ENCODE data around the gene CCDC85C. TPM values are rescaled to one million over a fixed set of nuclear protein-coding genes. Genes with fewer than 3 reads are reported as not detected.

Gene CCDC85C
- polyA plus RNA-seq, 1 of the 3 experiments (the other 2 are of a cell fraction) = 9.6 TPM

DNA sequence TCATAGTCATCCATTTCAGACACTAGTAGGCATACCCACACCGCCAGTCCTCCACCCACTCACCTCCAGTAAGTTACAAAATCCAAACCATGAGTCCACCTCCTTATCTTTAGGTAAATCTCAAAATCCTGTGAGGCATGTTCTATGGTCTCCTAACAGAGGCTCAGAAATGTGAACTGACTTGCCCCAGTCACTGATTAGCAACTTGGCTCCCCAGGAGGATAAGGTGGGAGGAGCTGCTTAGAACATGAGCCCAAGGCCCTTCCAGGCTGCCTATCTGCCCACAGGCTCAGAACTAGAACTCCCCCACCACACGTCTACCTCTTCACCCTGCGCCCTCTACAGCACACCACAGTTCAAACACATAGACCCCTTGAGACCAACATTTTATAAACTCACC is 143.2 kb downstream of the CCDC85C start:
- no peak overlapping the region for H3K27ac ChIP-seq (ENCODE audit: low read depth in 2 of 2, low read length in 1 of 2)
- 94% methylated on average over 3 of the region's 3 CpGs for WGBS (ENCODE audit: low lambda C conversion rate)

More for the DNA sequence above, 143.2 kb downstream of the CCDC85C start:
- Histone ChIP-seq H3K36me3 (replicated peaks in 1 of 2; ENCODE audit: control insufficient read depth in 1 of 2, insufficient read depth in 2 of 2, low read length in 1 of 2) (peaks cover 35 to 73% of the 10 kb centered on the region in 2 experiments), H3K9me3 (no peaks in the 10 kb centered on the region), H3K9me2 (no peaks in the 10 kb centered on the region), H3K4me3 (ENCODE audit: low read depth in 2 of 2, low read length in 1 of 2) (no peak overlapping the region), H3K4me1 (ENCODE audit: control insufficient read depth in 1 of 2, insufficient read depth in 2 of 2, low read depth in 1 of 2, low read length in 1 of 2) (no peaks in the 10 kb centered on the region; a peak in 1 of 4 replicates), H3F3A (replicated peaks; ENCODE audit: insufficient read depth) (no peaks in the 10 kb centered on the region), H4K20me1 (ENCODE audit: insufficient read depth) (peaks cover 4% of the 10 kb centered on the region; the same call in 1 of the 2 replicates), H3K79me2 (ENCODE audit: insufficient read depth) (0 out of 2 replicates have a peak, but pooled peaks cover 13% of the 10 kb centered on the region), H3K4me2 (no peak overlapping the region), H3K27me3 (ENCODE audit: insufficient read depth) (no peaks in the 10 kb centered on the region), H2AFZ (ENCODE audit: low read depth) (no peak overlapping the region), H3K9ac (no peak overlapping the region)
- CTCF ChIA-PET = interaction anchor here (1.2 to 1.8 kb wide), 2 partner anchors 15 to 45 kb away, joined by 3 to 5 read pairs; no protein-coding TSS in a partner anchor
- POLR2A ChIA-PET = no interaction called here
- TF ChIP-seq EZH2phosphoT487 (IDR thresholded peaks at IDR 0.05; ENCODE audit: borderline replicate concordance, low read depth) (no peak), CHD2 (IDR thresholded peaks at IDR 0.05; ENCODE audit: low read length, partially characterized antibody) (no peak), GATA2 (CRISPR knock-in tag; IDR thresholded peaks at IDR 0.05) (no peak), ZBTB33 (IDR thresholded peaks at IDR 0.05; ENCODE audit: borderline replicate concordance, low read depth) (no peak), FOSL2 (IDR thresholded peaks at IDR 0.05; ENCODE audit: borderline replicate concordance, low read depth) (no peak), TCF12 (IDR thresholded peaks at IDR 0.05) (no peak), GABPA (IDR thresholded peaks at IDR 0.05; ENCODE audit: low read depth) (no peak), CTCF (IDR thresholded peaks at IDR 0.05) (no peak), TAF1 (IDR thresholded peaks at IDR 0.05; ENCODE audit: borderline replicate concordance, low read depth, low read length) (no peak), TEAD4 (IDR thresholded peaks at IDR 0.05; ENCODE audit: borderline replicate concordance, insufficient read depth) (no peak), FOXM1 (IDR thresholded peaks at IDR 0.05; ENCODE audit: low read depth) (no peak), JUND (IDR thresholded peaks at IDR 0.05) (no peak), MEF2A (IDR thresholded peaks at IDR 0.05; ENCODE audit: borderline replicate concordance, low read depth) (no peak), FOXJ3 (CRISPR knock-in tag; IDR thresholded peaks at IDR 0.05) (no peak), NFIC (IDR thresholded peaks at IDR 0.05; ENCODE audit: borderline replicate concordance) (no peak), ELF1 (IDR thresholded peaks at IDR 0.05) (no peak), RXRA (IDR thresholded peaks at IDR 0.05; ENCODE audit: borderline replicate concordance, low read depth) (no peak), RCOR1 (IDR thresholded peaks at IDR 0.05; ENCODE audit: low read length) (no peak), RAD21 (IDR thresholded peaks at IDR 0.05; ENCODE audit: low read length) (no peak)
- DNase-seq = no peak
